ENCODE results near the gene PRPF40B.

- TF ChIP-seq CTCF (IDR thresholded peaks at IDR 0.05) (no peak), EZH2 (IDR thresholded peaks at IDR 0.05; ENCODE audit: borderline replicate concordance, insufficient read depth, low read depth, low read length, poor library complexity, severe bottlenecking) (no peak)
Measured at GRCh38 chr12:49609875-49610154, 13.5 kb upstream of the PRPF40B start.

All from B cell (primary cell).